Stimulated activated CD8-positive, alpha-beta memory T cell treated with anti-CD3 and anti-CD28 coated beads, Interleukin-7, amount 100 ng/mL, for 48 hours (primary cell): ENCODE measurements around the gene SELENOP.
"Not testable (repeated sequence)": the region's sequence is repeated elsewhere in the genome, so short reads cannot be mapped to it uniquely, and the experiment has no call there.

Source experiments
- DNase-seq, 2 donors: peaks; one replicate each; pipeline ENCODE4 v3.0.0-alpha.2; 2020; ENCODE audit warnings: low read depth in 1 of 2; ENCODE audit errors: extremely low read depth in 1 of 2

Gene SELENOP

DNA sequence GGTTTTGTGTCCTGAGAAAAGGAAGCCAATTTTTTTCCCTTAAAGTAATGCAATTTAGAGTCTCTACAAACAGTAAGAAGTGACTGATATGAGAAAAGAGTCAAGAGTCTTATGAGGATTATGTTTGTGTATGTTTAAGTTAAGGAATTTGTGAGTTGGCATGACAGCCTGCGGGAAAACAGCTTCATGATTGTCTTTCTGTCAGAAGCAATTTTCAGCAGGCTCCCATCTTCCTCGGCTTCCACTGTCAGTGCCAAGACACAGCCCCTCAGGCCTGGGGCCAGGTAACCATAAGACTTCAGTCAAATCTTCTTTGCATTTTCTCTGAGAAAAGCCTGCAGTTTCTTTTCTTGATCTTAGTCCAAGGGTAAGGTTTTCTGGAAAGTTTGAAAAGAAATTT is 17.0 kb upstream of the SELENOP start:
- no peak for DNase-seq

DNA sequence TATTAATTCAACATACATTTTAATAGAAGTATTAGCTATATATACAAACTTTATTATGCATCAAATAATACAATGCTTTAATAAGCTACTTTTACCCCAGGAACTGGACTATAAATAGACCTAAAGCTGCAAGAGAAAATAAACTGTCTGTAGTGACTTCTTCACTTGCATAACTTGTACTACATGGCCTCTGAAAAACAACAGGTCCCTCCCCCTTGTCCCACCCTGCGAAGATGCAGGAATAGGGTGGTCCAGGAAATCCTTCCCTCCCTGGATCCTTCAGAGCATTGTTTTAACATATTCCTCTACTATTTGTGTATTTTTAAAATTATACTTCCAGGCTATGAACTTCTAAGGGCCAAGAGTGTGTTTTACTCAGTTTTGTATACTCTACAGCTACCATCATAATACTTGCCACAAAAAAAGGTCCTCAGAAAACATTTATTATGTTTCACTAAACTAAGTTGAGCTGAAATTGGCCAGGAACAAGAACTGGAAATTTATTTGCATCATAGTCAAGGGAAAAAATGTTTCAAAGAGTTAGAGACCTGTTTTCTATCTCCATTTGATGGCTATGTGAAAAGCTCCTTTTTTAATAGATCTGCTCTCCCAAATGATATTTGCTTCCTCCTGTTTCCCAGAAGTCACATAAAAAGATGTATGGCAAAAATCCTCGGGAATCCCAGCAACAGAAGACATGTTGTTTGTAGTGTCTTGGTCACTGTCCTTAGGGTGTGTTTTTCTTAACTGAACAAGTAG is 15.2 kb upstream of the SELENOP start:
- DNase-seq = no peak

DNA sequence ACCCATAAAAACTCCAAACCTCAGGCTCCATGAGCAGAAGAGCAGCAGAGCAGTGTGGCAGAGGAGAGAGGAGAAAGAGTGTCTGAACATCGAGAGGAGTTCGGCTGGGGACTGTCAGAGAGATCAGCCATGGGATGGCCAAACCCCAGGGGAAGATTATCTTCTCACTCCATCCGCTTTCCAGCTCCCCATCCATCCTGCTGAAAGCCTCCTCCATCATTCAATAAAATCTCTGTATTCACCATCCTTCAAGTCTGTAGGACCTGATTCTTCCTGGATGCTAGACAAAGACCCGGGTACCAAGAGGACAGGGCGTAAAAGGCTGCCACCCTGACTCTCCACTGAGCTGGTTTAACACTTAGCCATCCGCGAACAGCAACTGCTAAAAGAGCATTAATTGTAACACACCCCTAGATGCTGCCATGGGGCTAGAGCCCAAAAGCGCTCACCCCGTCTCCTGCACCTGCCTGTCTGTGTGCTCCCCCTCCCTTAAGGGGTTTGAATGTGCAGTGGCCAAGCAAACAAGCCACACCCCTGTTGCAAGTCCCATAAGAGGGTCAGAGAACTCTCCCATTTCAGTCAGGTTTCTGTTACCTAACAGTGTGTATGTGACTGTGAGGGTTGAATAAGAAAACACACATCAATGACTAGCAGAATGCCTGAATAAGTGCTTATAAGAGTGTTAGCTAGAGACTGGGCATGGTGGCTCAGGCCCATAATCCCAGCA is 13.9 kb upstream of the SELENOP start:
- no peak for DNase-seq

DNA sequence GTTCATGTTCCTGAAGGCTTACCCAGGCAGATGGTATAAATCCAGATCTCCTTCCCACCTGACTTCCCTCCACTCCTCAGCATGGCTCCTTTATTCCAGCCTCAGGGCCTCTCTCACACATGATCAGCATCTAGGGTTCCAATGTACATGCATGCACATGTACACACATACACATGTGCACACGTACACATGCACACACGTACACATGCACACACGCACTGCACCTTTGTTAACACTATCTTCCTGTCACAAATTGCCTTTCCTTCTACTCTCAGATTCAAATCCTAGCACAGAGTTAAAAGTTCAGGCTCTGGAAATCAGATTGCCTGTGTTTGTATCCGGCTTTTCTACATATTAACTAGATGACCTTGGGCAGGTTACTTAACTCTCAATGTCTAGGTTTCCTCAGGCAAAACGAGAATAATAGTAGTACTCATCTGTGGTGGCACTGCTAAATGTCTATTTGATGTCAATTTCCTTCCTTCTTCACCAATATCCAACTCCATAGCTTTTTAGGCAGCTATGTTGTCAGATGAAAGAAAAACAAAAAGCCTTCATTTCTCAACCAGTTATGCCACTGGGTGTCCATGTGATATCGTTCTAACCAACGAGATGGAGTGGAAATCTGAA is 12.8 kb upstream of the SELENOP start:
- no peak for DNase-seq

DNA sequence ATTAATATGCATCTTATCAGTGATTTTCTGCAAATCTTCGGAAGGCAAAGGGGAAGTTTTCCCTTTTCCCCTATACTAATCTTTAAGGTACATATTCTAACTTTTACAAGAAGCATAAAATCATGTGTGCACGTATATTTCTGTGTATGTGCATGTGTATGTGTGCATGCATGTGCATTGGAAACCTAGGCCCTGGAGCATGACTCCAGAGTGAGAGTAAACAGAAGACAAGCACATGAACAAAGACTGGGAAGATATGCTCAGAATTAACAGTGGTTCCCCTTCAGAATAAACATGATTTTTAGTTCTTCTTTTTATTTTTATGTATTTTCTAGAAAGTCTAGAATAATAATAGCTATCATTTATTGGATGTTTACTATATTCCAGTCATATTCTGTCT is 10.9 kb upstream of the SELENOP start:
- no peak for DNase-seq

DNA sequence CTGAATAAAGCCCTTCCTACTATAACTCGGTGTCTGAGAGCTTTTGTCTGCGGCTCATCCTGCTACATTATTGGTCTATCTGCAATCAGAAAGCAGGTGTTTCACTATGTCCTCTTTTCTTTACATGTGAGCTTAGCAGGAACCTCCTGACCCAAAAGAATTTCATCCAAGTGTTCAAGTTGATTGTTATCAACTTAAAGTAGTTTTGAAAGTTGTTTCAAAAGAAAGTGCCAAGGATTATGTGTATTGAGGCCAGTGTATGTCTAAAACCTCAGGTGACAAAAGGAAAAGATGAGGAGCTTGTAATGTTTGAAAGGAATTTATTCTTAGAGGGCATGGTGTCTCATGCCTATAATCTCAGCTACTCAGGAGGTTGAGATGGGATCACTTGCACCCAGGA is 8.1 kb upstream of the SELENOP start:
- DNase-seq = no peak

DNA sequence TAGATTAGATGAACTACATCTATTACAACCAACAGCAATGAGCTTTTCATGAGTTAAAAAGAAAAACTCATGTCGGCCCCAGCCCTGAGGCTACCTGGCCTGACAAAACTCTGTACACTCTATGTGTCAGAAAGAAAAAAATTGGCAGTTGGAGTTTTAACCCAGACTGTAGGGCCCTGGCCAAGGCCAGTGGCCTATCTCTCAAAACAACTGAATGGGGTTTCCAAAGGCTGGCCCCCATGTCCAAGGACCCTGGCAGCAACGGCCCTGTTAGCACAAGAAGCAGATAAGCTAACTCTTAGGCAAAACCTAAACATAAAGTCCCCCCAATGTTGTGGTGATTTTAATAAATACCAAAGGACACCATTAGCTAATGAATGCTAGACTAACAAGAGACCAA is 4.9 kb upstream of the SELENOP start:
- DNase-seq = not testable (repeated sequence)

DNA sequence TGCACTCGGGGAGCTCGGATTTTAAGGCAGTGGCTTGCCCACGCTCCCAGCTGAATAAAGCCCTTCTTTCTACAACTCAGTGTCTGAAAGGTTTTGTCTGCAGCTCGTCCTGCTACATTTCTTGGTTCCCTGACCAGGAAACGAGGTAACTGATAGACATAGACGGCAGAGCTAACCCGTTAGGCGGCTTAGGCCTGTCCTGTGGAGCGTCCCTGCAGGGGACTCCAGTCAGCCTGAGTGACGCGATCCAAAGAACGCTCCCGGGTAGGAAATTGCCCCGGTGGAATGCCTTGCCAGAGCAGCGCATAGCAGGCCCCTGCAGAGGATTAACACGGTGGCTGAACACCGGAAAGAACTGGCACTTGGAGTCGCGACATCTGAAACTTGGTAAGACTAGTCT is 1.8 kb upstream of the SELENOP start:
- DNase-seq = no peak

DNA sequence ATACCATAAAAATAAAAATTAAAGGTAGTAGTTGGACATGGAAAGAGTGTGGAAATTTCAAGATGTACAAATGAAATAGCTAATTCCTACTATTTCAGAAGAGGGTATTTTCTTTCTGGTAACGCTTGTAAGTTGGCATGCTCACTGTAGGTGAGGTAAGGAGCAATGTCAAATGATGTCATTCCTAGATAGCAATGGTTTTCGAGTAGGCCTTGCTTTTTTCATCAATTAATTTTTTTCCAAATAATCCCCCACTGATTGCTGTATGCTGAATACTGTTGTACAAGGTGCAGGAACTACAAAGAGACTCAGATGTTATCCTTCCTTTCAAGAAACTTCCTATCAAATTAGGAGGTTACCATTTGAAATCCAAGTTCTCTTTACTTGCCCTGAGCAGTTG is 928 bp upstream of the SELENOP start:
- no peak for DNase-seq

DNA sequence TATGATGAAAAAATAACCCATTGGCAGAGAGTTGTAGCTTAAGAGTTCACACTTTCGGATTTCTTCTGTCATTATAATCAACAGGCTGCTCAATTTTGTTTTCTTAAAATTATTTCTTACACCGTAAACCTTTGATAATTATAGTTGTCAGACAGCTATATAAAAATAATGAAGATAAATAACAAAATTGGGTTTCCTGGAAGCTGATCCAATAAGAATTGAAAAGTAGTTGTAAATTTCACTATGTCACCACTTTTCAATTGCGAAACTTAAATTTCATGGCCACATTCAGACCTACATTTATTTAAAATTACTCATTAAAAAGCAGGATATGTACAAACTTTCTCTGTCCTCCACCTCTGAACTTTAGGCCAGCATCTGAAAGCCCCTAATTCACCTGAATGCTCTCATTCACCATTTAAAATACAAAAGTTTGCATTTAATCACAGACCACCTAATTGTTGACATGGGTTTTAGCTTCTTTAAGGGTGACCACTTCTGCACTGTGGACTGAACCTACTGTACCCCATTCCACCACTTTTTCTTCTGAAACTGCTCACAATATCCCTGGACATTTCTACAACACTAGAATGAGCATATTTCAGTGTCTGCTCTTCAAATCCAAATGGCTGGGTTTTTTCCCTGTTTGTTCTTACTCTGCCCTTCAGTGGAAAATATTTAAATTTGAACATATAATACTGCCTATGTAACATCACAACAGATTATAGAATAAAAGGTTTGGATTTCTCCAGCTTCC is 680 bp downstream of the SELENOP start:
- DNase-seq = no peak

DNA sequence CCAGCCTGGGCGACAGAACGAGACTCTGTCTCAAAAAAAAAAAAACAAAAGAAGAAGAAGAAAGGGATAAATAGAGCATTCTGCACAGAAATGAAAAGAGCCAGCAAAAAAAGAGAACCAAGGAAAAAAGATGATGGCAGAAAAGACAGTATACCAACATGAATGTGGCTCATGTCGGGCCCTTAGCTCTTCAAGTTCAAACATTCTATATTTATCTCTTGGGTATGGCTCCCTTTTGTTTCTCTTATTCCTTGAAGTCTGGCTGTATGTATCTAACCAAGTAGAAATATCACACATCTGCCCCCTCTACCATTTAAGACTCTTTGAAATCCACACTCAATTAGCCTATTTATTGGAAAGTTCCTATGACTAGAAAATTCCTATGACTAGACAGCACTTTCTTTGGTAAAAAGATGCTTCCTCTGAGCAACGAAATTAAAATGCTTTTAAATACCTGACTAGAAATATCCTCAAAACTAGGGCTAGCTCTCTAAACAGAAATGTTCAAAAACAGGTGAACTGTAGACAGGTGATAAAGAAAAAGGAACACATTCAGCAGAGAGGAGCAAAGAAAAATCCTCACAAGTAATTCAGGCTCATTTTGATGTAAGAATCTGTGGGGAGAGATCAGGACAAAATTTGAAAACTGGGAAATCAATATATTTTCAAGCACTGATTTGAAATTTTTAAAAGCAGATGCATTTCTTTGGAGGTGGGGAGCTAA is 2.6 kb downstream of the SELENOP start:
- DNase-seq = no peak

DNA sequence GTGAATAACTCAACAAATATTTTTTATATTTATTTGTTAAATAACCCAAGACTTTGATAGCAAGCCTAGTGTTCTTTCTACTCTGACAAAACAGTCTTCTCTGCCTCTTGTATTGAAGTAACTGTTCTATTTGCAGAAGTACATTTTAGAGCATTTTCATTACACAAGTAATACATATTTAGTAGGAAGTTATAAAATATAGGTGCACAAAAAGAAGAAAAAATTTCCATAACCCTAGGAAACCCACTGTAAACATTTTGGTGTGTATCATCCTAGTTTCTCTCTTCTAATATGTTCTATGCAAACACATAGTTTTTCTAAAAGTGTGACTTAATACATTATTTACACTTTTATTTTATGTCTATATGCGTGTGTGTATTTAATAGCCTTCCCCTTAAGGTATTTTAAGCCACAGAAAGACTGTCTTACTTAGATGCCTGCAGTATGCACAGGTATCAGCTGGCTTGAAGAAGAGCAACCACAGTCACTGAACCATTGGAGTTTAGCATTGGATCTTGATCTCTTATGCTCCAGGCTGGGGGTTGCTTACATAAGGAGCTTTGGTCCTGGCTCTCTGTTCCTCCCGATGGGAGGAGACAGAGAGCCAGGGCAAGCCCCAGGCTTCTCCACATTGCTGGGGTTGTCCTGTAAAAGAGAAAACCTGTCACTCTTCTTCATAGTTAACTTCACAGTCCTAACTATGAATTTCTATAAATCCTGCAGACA is 3.8 kb downstream of the SELENOP start:
- no peak for DNase-seq

DNA sequence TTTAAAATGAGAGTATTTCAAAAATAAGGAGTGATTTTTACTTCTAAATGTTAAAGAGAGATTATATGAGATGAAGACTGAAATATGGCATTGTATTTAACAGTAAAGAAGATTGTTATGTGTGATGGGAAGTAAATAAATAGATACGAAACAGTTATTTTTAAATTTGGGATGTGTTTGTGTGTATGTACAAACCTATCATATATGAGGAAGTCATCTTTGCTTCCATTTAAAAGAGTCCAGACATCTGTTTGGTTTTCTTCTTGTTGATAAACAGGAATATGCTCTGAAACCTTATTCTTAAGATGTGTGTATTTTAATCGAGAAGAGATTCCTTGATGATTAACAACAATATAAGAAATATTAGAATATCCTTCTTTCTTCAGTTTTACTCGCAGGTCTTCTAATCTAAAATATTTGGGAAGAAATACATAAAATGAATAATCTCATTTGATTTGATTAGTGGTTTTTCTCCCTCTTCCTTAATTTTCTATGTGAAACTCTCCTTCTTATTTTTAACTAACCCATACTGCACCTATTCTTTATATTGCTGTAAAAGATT is 4.9 kb downstream of the SELENOP start:
- no peak for DNase-seq

DNA sequence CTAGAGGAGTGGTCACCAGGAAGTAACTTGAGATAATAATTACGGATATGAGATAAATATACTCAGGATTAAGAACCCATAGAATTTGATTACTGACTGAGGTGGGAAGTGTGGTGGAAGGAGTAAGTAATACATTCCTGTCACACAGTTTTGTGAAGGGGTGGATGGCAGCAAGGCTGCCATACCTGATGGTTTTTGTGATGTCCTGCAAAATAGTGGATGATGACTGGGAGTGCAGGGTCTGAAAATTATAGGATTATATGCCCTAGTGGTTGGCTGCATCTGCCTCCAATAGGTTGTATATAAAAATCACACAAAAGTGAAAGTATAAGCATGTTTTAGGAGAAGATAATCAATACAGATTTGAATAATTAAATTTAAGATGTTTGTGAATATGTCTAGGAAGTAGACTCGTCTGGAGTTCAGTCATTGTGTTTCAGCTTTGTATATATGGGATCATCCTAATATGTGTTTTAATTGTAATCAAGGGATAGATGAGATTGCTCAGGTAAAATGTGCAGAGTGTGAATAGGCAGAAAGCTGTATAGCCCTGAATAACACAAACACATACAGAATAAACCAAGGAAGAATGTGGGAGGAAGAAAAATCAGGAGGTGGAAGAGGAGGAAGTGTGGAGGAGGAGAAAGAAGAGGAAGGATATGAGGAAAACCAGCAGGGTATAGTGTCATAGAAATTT is 5.5 kb downstream of the SELENOP start:
- no peak for DNase-seq

DNA sequence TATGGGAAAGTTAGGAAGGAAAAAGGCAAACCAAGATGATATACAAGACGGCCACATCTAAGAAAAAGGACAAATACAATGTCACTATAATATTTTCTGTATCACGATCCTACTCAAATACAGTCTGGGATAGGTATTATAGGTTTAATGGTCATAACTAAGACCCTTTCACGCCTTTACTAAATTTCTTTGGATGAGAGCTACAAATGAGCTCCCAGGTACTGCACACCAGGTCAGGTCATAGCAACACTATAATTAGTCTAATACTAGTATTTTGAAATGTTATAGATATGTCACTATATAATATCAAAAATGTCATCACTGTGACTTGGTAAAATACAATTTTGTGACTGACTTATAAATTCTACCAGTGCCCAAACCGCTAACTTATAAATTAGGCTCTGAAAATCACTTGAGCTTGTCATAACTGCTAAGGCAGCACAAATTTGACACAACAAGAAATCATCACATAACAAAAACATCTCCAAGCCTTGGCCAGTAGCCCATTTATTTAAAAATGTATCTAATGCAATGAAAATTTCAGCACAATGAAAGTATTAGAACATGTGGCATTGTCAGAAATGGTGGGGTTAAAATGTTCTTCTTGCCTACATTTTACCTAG is 6.9 kb downstream of the SELENOP start:
- DNase-seq = no peak

DNA sequence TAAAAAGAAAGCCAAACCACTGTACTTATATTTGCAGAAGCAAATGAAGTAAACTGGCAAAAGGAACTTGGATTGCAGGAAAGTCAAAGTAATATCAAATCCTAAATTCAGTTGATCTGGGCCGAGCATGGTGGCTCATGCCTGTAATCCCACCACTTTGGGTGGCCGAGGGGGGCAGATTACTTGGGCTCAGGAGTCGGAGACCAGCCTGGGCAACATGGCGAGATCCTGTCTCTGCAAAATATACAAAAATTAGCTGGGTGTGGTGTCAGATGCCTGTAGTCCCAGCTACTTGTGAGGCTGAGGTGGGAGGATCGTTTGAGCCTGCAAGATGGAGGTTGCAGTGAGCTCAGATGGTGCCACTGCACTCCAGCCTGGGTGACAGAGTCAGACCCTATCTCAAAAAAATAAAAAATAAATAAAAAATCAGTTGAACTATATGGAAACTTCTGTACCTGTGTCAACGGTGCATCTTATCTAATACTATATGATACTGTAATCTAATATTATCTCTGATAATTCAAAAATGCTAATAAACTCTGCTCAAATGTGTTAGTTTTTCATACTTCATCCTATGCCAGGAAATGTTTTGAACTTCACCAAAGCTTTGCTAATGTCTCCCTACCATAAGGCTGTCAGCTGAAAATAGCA is 10.1 kb downstream of the SELENOP start:
- DNase-seq = no peak

DNA sequence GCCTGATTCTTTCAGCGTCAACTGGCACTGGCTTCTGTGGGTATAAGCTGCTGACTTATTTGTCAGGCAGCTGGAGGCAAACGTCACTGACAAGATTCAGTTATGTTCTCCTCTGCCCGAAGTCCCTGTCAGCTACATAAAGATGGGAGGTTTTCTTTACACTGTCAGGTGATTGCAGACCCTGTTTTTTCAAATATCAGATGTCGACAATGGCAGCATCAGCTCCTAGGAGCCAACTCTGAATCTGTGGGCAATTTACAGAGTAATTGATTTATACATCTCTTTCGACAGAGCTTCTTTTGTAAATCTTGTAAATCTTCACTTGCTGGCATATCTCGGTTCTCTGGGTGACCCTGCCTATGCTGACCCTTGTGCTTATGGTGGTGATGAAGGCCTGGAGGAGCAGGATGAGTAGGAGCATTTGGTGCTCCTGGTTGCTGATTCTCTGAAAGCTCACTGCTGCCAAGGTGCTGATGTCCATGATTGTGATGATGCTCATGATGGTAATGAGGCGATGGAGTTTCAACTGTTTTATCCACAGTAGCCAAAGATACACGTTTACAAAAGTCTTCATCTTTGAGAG is 10.9 kb downstream of the SELENOP start:
- no peak for DNase-seq

DNA sequence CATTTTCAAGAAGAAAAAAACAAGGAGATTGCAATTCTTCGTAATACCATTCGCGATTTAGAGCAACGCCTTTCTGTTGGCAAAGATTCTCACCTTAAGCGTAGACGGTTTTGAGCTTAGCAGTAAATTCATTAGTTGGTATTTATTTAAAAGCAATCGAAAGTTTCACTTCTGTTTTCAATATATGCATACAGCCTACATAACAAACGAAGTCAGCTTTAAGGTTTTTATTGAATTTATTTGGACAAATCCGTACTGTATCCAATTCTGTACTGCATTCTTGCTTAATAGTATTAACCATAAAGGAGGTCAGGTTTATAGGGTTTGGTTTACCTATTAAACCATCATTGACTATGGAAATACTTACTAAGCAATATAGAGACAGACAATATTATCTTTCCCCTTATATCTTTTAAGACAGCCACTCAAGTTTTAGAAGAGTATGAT is 12.0 kb downstream of the SELENOP start:
- no peak for DNase-seq
